ENCODE results near the gene MTARC2.

GRCh38 chr1:220776254-220776653, 28.1 kb downstream of the MTARC2 start:
- TF ChIP-seq ZBTB39 (CRISPR knock-in tag; IDR thresholded peaks at IDR 0.05), result no peak
- no peak for TF ChIP-seq MAZ (IDR thresholded peaks at IDR 0.05; ENCODE audit: borderline replicate concordance, low read depth, low read length)
- TF ChIP-seq MAZ (CRISPR knock-in tag; IDR thresholded peaks at IDR 0.05; ENCODE audit: low read depth), result no peak

Measured in HepG2 (cell line).